GM11168 (cell line): Measurements from ENCODE around the gene VPS39.

Source experiments
- in situ Hi-C: fragments of 300-500 bp; cut with MboI; formaldehyde crosslinking; loops from one replicate; pipeline ENCODE4 v1.12.0; 2022; ENCODE audit warnings: low sequenced_read_pairs; ENCODE audit not compliant: unreplicated experiment

Gene VPS39

GRCh38 chr15:42149493-42150218 is 58.4 kb downstream of the VPS39 start:
- in situ Hi-C loops = no loop called here

- in situ Hi-C loops = no loop called here
Measured at GRCh38 chr15:42148808-42149492, 59.2 kb downstream of the VPS39 start.

- in situ Hi-C loops = no loop called here
Measured at GRCh38 chr15:42147431-42147735, 60.7 kb downstream of the VPS39 start.

GRCh38 chr15:42146551-42147430 is 61.3 kb downstream of the VPS39 start:
- in situ Hi-C loops = no loop called here

- in situ Hi-C loops = no loop called here
Measured at GRCh38 chr15:42145546-42146455, 62.3 kb downstream of the VPS39 start.

- in situ Hi-C loops = no loop called here
Measured at GRCh38 chr15:42144841-42145375, 63.2 kb downstream of the VPS39 start.

- in situ Hi-C loops = no loop called here
Measured at GRCh38 chr15:42143866-42144625, 64.1 kb downstream of the VPS39 start.

GRCh38 chr15:42143356-42143755 is 64.7 kb downstream of the VPS39 start:
- in situ Hi-C loops = no loop called here

- in situ Hi-C loops = no loop called here
Measured at GRCh38 chr15:42141795-42142667, 66.1 kb downstream of the VPS39 start.

GRCh38 chr15:42141246-42141645 is 66.9 kb downstream of the VPS39 start:
- in situ Hi-C loops = no loop called here

GRCh38 chr15:42140383-42141070 is 67.6 kb downstream of the VPS39 start:
- in situ Hi-C loops = no loop called here

- in situ Hi-C loops = no loop called here
Measured at GRCh38 chr15:42139596-42139995, 68.5 kb downstream of the VPS39 start.

GRCh38 chr15:42138968-42139386 is 69.1 kb downstream of the VPS39 start:
- in situ Hi-C loops = no loop called here

- in situ Hi-C loops = no loop called here
Measured at GRCh38 chr15:42138411-42138810, 69.7 kb downstream of the VPS39 start.

- in situ Hi-C loops = no loop called here
Measured at GRCh38 chr15:42137461-42138261, 70.4 kb downstream of the VPS39 start.

- in situ Hi-C loops = no loop called here
Measured at GRCh38 chr15:42136513-42136912, 71.6 kb downstream of the VPS39 start.

GRCh38 chr15:42135351-42135750 is 72.8 kb downstream of the VPS39 start:
- in situ Hi-C loops = no loop called here
